ENCODE data around the gene ZBTB4. TPM values are rescaled to one million over a fixed set of nuclear protein-coding genes. Genes with fewer than 3 reads are reported as not detected.
"Not testable (repeated sequence)": the region's sequence is repeated elsewhere in the genome, so short reads cannot be mapped to it uniquely, and the experiment has no call there.

The ZBTB4 gene
- total RNA-seq, 2 donors from 2014 or later, result 19.7 to 26.1 TPM

- peaks cover 52 to 60% of the 10 kb centered on the region in 2 donors for H3K4me1 Mint-ChIP-seq (ENCODE audit: low read depth in 2 of 2)
- ATAC-seq (peak; percentile 71 to 75), DNase-seq (ENCODE audit: low spot score) (peak; percentile 96)
- H3K27me3 Mint-ChIP-seq, result no peaks in the 10 kb centered on the region
- H3K4me3 Mint-ChIP-seq, result peak overlapping the region; percentile 91
- peaks cover 25% of the 10 kb centered on the region for H3K36me3 Mint-ChIP-seq
- H3K9me3 Mint-ChIP-seq, result no peaks in the 10 kb centered on the region
- peak overlapping the region; percentile 98 for H3K27ac Mint-ChIP-seq
These were observed 4.0 kb upstream of the ZBTB4 start for GRCh38 chr17:7483255-7484066.

- Mint-ChIP-seq H3K36me3 (peaks cover 22% of the 10 kb centered on the region), H3K4me3 (peak overlapping the region; percentile 91), H3K27ac (peak overlapping the region; percentile 98), H3K4me1 (ENCODE audit: low read depth in 2 of 2) (peaks cover 57 to 64% of the 10 kb centered on the region in 2 donors)
- ATAC-seq; H3K27me3 Mint-ChIP-seq; H3K9me3 Mint-ChIP-seq; DNase-seq (ENCODE audit: low spot score): not testable (repeated sequence)
These were observed 3.3 kb upstream of the ZBTB4 start for GRCh38 chr17:7482742-7483088.

GRCh38 chr17:7481842-7482741 is 2.7 kb upstream of the ZBTB4 start:
- Mint-ChIP-seq H3K4me1 (ENCODE audit: low read depth in 2 of 2) (peaks cover 58 to 62% of the 10 kb centered on the region in 2 donors), H3K36me3 (peaks cover 17% of the 10 kb centered on the region), H3K27ac (peak overlapping the region; percentile 98), H3K4me3 (peak overlapping the region; percentile 91)
- H3K27me3 Mint-ChIP-seq; DNase-seq (ENCODE audit: low spot score); H3K9me3 Mint-ChIP-seq; ATAC-seq: not testable (repeated sequence)

GRCh38 chr17:7481275-7481674 is 1.8 kb upstream of the ZBTB4 start, which contains the start of gene SLC35G6:
TSS of gene SLC35G6 (plus strand) at chr17:7481446. CDS start at chr17:7481517, 71 bp downstream.
- not testable (repeated sequence) for ATAC-seq

GRCh38 chr17:7480089-7480384 is 606 bp upstream of the ZBTB4 start:
- H3K27ac Mint-ChIP-seq, result peak overlapping the region; percentile 98
- DNase-seq (ENCODE audit: low spot score) (no peak), ATAC-seq (no peak)
- peaks cover 61 to 62% of the 10 kb centered on the region in 2 donors for H3K4me1 Mint-ChIP-seq (ENCODE audit: low read depth in 2 of 2)
- H3K4me3 Mint-ChIP-seq, result peak overlapping the region; percentile 93
- H3K9me3 Mint-ChIP-seq, result no peaks in the 10 kb centered on the region
- no peaks in the 10 kb centered on the region for H3K27me3 Mint-ChIP-seq
- peaks cover 5% of the 10 kb centered on the region for H3K36me3 Mint-ChIP-seq

More at GRCh38 chr17:7481275-7481674, 1.8 kb upstream of the ZBTB4 start, which contains the start of gene SLC35G6:
- Mint-ChIP-seq H3K4me3 (peak within 1 kb of the TSS; percentile 93), H3K4me1 (ENCODE audit: low read depth in 2 of 2) (peaks cover 63% of the 10 kb centered on the region in 2 donors), H3K36me3 (peaks cover 13% of the 10 kb centered on the region), H3K27ac (peak within 1 kb of the TSS; percentile 98)
- not testable (repeated sequence) for H3K9me3 Mint-ChIP-seq; H3K27me3 Mint-ChIP-seq; DNase-seq (ENCODE audit: low spot score)

GRCh38 chr17:7478276-7479212 is 887 bp downstream of the ZBTB4 start:
- Mint-ChIP-seq H3K4me1 (ENCODE audit: low read depth in 2 of 2) (peaks cover 54 to 55% of the 10 kb centered on the region in 2 donors), H3K27ac (peak overlapping the region; percentile 83 to 93), H3K36me3 (no peaks in the 10 kb centered on the region), H3K4me3 (peak overlapping the region; percentile 91), H3K9me3 (no peaks in the 10 kb centered on the region), H3K27me3 (no peaks in the 10 kb centered on the region)
- no peak for DNase-seq (ENCODE audit: low spot score)
- ATAC-seq, result peak; percentile 2 to 34

GRCh38 chr17:7477392-7478275 is 1.8 kb downstream of the ZBTB4 start:
- no peak for ATAC-seq
- DNase-seq (ENCODE audit: low spot score), result no peak
- Mint-ChIP-seq H3K4me3 (peak overlapping the region; percentile 91), H3K36me3 (no peaks in the 10 kb centered on the region), H3K27ac (peak overlapping the region; percentile 83 to 93), H3K27me3 (no peaks in the 10 kb centered on the region), H3K4me1 (ENCODE audit: low read depth in 2 of 2) (peaks cover 46 to 48% of the 10 kb centered on the region in 2 donors), H3K9me3 (no peaks in the 10 kb centered on the region)

GRCh38 chr17:7476951-7477350 is 2.5 kb downstream of the ZBTB4 start:
- Mint-ChIP-seq H3K9me3 (no peaks in the 10 kb centered on the region), H3K27me3 (no peaks in the 10 kb centered on the region), H3K4me3 (no peak overlapping the region), H3K36me3 (no peaks in the 10 kb centered on the region), H3K4me1 (ENCODE audit: low read depth in 2 of 2) (peaks cover 44 to 45% of the 10 kb centered on the region in 2 donors), H3K27ac (peak overlapping the region; percentile 83 to 93)
- DNase-seq (ENCODE audit: low spot score) (no peak), ATAC-seq (no peak)

GRCh38 chr17:7476494-7476893 is 2.9 kb downstream of the ZBTB4 start:
- H3K27me3 Mint-ChIP-seq, result no peaks in the 10 kb centered on the region
- ATAC-seq, result no peak
- DNase-seq (ENCODE audit: low spot score), result no peak
- peaks cover 43 to 45% of the 10 kb centered on the region in 2 donors for H3K4me1 Mint-ChIP-seq (ENCODE audit: low read depth in 2 of 2)
- no peaks in the 10 kb centered on the region for H3K36me3 Mint-ChIP-seq
- peak overlapping the region; percentile 83 to 93 for H3K27ac Mint-ChIP-seq
- H3K4me3 Mint-ChIP-seq, result peak overlapping the region; percentile 41
- no peaks in the 10 kb centered on the region for H3K9me3 Mint-ChIP-seq

- Mint-ChIP-seq H3K27ac (peak overlapping the region; percentile 83 to 93), H3K36me3 (no peaks in the 10 kb centered on the region), H3K4me1 (ENCODE audit: low read depth in 2 of 2) (peaks cover 43 to 47% of the 10 kb centered on the region in 2 donors), H3K4me3 (peak overlapping the region; percentile 41), H3K27me3 (no peaks in the 10 kb centered on the region), H3K9me3 (no peaks in the 10 kb centered on the region)
- no peak for DNase-seq (ENCODE audit: low spot score)
- no peak for ATAC-seq
These were observed 3.5 kb downstream of the ZBTB4 start for GRCh38 chr17:7475764-7476422.

- not testable (repeated sequence) for H3K27me3 Mint-ChIP-seq; DNase-seq (ENCODE audit: low spot score); H3K36me3 Mint-ChIP-seq; H3K4me3 Mint-ChIP-seq; ATAC-seq; H3K27ac Mint-ChIP-seq; H3K9me3 Mint-ChIP-seq
- H3K4me1 Mint-ChIP-seq (ENCODE audit: low read depth in 2 of 2), result peaks cover 37 to 42% of the 10 kb centered on the region in 2 donors
These were observed 4.7 kb downstream of the ZBTB4 start for GRCh38 chr17:7474767-7475166.

- no peak for DNase-seq (ENCODE audit: low spot score)
- peaks cover 25 to 26% of the 10 kb centered on the region in 2 donors for H3K4me1 Mint-ChIP-seq (ENCODE audit: low read depth in 2 of 2)
- no peak for ATAC-seq
- H3K4me3 Mint-ChIP-seq, result no peak overlapping the region
- H3K9me3 Mint-ChIP-seq, result no peaks in the 10 kb centered on the region
- no peaks in the 10 kb centered on the region for H3K27me3 Mint-ChIP-seq
- H3K36me3 Mint-ChIP-seq, result no peaks in the 10 kb centered on the region
- peak overlapping the region; percentile 14 to 80 for H3K27ac Mint-ChIP-seq
These were observed 7.7 kb downstream of the ZBTB4 start for GRCh38 chr17:7471729-7472128.

All from natural killer cell treated with Interleukin-12 subunit alpha and Interleukin-12 subunit beta and Interleukin-15 and Interleukin-18, amount 100 ng/mL, for 72 hours (primary cell).